Activated T-helper 17 cell treated with anti-CD3 and anti-CD28 coated beads, Interleukin-2, amount 50 U/mL, for 72 hours (primary cell): ENCODE results near the gene UBASH3A. TPM values are rescaled to one million over a fixed set of nuclear protein-coding genes. Genes with fewer than 3 reads are reported as not detected.

ENCODE experiments used
- ATAC-seq: fragments of 150-1000 bp; cut with Tn5 transposase; replicated peaks from 2 replicates; pipeline ENCODE4 v1.10.0; 2021; ENCODE audit warnings: mild to moderate bottlenecking, moderate library complexity
- H3K27ac Mint-ChIP-seq: one replicate; pipeline ENCODE4 v1.8.0; 2022; ENCODE audit warnings: mixed read lengths
- H3K27me3 Mint-ChIP-seq: one replicate; pipeline ENCODE4 v1.8.0; 2022; ENCODE audit warnings: mixed read lengths
- H3K36me3 Mint-ChIP-seq: one replicate; pipeline ENCODE4 v1.8.0; 2022; ENCODE audit warnings: low read depth, mild to moderate bottlenecking, mixed read lengths
- H3K4me1 Mint-ChIP-seq: one replicate; pipeline ENCODE4 v1.8.0; 2022; ENCODE audit warnings: mixed read lengths
- H3K4me3 Mint-ChIP-seq: one replicate; pipeline ENCODE4 v1.8.0; 2022; ENCODE audit warnings: mild to moderate bottlenecking, mixed read lengths
- H3K9me3 Mint-ChIP-seq: one replicate; pipeline ENCODE4 v1.8.0; 2022; ENCODE audit warnings: mixed read lengths
- total RNA-seq, 2 donors: library from RNA; stranded (reverse); gene quantifications; one replicate each; pipeline ENCODE4 v1.2.3, GENCODE V29; 2022

Gene UBASH3A
- total RNA-seq, 2 donors from 2014 or later = 28.3 to 42.1 TPM

GRCh38 chr21:42481169-42481568 is 77.5 kb downstream of the UBASH3A start:
- Mint-ChIP-seq H3K4me1 (no peaks in the 10 kb centered on the region), H3K4me3 (no peak overlapping the region), H3K27me3 (no peaks in the 10 kb centered on the region), H3K36me3 (no peaks in the 10 kb centered on the region), H3K9me3 (no peaks in the 10 kb centered on the region), H3K27ac (no peak overlapping the region)
- ATAC-seq = no peak

GRCh38 chr21:42484966-42485365 is 81.3 kb downstream of the UBASH3A start:
- ATAC-seq = no peak
- Mint-ChIP-seq H3K36me3 (no peaks in the 10 kb centered on the region), H3K27me3 (peaks cover 12% of the 10 kb centered on the region), H3K27ac (no peak overlapping the region), H3K4me1 (no peaks in the 10 kb centered on the region), H3K4me3 (no peak overlapping the region), H3K9me3 (peaks cover 3% of the 10 kb centered on the region)

- H3K4me3 Mint-ChIP-seq = no peak overlapping the region
- H3K4me1 Mint-ChIP-seq = no peaks in the 10 kb centered on the region
- H3K9me3 Mint-ChIP-seq = peaks cover 3% of the 10 kb centered on the region
- no peak for ATAC-seq
- no peaks in the 10 kb centered on the region for H3K36me3 Mint-ChIP-seq
- H3K27me3 Mint-ChIP-seq = peaks cover 12% of the 10 kb centered on the region
- H3K27ac Mint-ChIP-seq = no peak overlapping the region
Measured at GRCh38 chr21:42486072-42486471, 82.4 kb downstream of the UBASH3A start.

- peaks cover 12% of the 10 kb centered on the region for H3K27me3 Mint-ChIP-seq
Measured at GRCh38 chr21:42486531-42486930, 82.8 kb downstream of the UBASH3A start.

GRCh38 chr21:42489006-42489563 is 85.4 kb downstream of the UBASH3A start:
- Mint-ChIP-seq H3K4me3 (no peak overlapping the region), H3K4me1 (no peaks in the 10 kb centered on the region), H3K36me3 (no peaks in the 10 kb centered on the region), H3K27me3 (peaks cover 12% of the 10 kb centered on the region), H3K9me3 (peaks cover 3% of the 10 kb centered on the region), H3K27ac (no peak overlapping the region)
- no peak for ATAC-seq

More at GRCh38 chr21:42486531-42486930, 82.8 kb downstream of the UBASH3A start:
- Mint-ChIP-seq H3K9me3 (peaks cover 3% of the 10 kb centered on the region), H3K36me3 (no peaks in the 10 kb centered on the region), H3K4me1 (no peaks in the 10 kb centered on the region), H3K4me3 (no peak overlapping the region), H3K27ac (no peak overlapping the region)
- ATAC-seq = no peak

GRCh38 chr21:42489991-42490390 is 86.3 kb downstream of the UBASH3A start:
- Mint-ChIP-seq H3K27me3 (peaks cover 12% of the 10 kb centered on the region), H3K36me3 (no peaks in the 10 kb centered on the region), H3K9me3 (peaks cover 3% of the 10 kb centered on the region), H3K4me3 (no peak overlapping the region), H3K27ac (no peak overlapping the region), H3K4me1 (no peaks in the 10 kb centered on the region)
- ATAC-seq = no peak

GRCh38 chr21:42490720-42491119 is 87.0 kb downstream of the UBASH3A start:
- ATAC-seq = no peak
- Mint-ChIP-seq H3K27ac (no peak overlapping the region), H3K4me1 (no peaks in the 10 kb centered on the region), H3K9me3 (peaks cover 3% of the 10 kb centered on the region), H3K36me3 (no peaks in the 10 kb centered on the region), H3K27me3 (peaks cover 12% of the 10 kb centered on the region), H3K4me3 (no peak overlapping the region)

GRCh38 chr21:42491328-42491727 is 87.6 kb downstream of the UBASH3A start:
- H3K27ac Mint-ChIP-seq = no peak overlapping the region
- no peaks in the 10 kb centered on the region for H3K4me1 Mint-ChIP-seq
- peaks cover 3% of the 10 kb centered on the region for H3K9me3 Mint-ChIP-seq
- peaks cover 12% of the 10 kb centered on the region for H3K27me3 Mint-ChIP-seq
- H3K4me3 Mint-ChIP-seq = no peak overlapping the region
- no peaks in the 10 kb centered on the region for H3K36me3 Mint-ChIP-seq
- no peak for ATAC-seq

- Mint-ChIP-seq H3K27me3 (peaks cover 8% of the 10 kb centered on the region), H3K27ac (no peak overlapping the region)
Measured at GRCh38 chr21:42492201-42492600, 88.5 kb downstream of the UBASH3A start.

GRCh38 chr21:42493109-42494060 is 89.7 kb downstream of the UBASH3A start:
- H3K9me3 Mint-ChIP-seq = peaks cover 3% of the 10 kb centered on the region
- peaks cover 5% of the 10 kb centered on the region for H3K4me1 Mint-ChIP-seq
- no peak overlapping the region for H3K27ac Mint-ChIP-seq
- no peak overlapping the region for H3K4me3 Mint-ChIP-seq
- ATAC-seq = no peak
- no peaks in the 10 kb centered on the region for H3K36me3 Mint-ChIP-seq
- H3K27me3 Mint-ChIP-seq = peaks cover under 1% of the 10 kb centered on the region

More at GRCh38 chr21:42492201-42492600, 88.5 kb downstream of the UBASH3A start:
- Mint-ChIP-seq H3K4me3 (no peak overlapping the region), H3K4me1 (peaks cover 5% of the 10 kb centered on the region), H3K9me3 (peaks cover 3% of the 10 kb centered on the region), H3K36me3 (no peaks in the 10 kb centered on the region)
- ATAC-seq = no peak

GRCh38 chr21:42495027-42495426 is 91.3 kb downstream of the UBASH3A start:
- no peak overlapping the region for H3K27ac Mint-ChIP-seq
- ATAC-seq = no peak
- no peaks in the 10 kb centered on the region for H3K27me3 Mint-ChIP-seq
- peak overlapping the region; percentile 83 for H3K4me3 Mint-ChIP-seq
- H3K4me1 Mint-ChIP-seq = peaks cover 5% of the 10 kb centered on the region
- H3K9me3 Mint-ChIP-seq = no peaks in the 10 kb centered on the region
- no peaks in the 10 kb centered on the region for H3K36me3 Mint-ChIP-seq

- Mint-ChIP-seq H3K27me3 (no peaks in the 10 kb centered on the region), H3K9me3 (no peaks in the 10 kb centered on the region), H3K27ac (peak overlapping the region; percentile 73), H3K4me1 (peaks cover 5% of the 10 kb centered on the region), H3K4me3 (peak overlapping the region; percentile 83), H3K36me3 (no peaks in the 10 kb centered on the region)
- peak; percentile 16 for ATAC-seq
Measured at GRCh38 chr21:42495765-42496119, 92.0 kb downstream of the UBASH3A start.

GRCh38 chr21:42496120-42496838 is 92.6 kb downstream of the UBASH3A start, which contains the start of gene RSPH1:
Gene RSPH1, minus strand, starts transcription at chr21:42496224. Its CDS starts 38 bp downstream, at chr21:42496186.
- Mint-ChIP-seq H3K27me3 (no peaks in the 10 kb centered on the region), H3K27ac (peak within 1 kb of the TSS; percentile 73), H3K4me3 (peak within 1 kb of the TSS; percentile 83), H3K9me3 (no peaks in the 10 kb centered on the region), H3K4me1 (peaks cover 5% of the 10 kb centered on the region), H3K36me3 (no peaks in the 10 kb centered on the region)
- ATAC-seq = peak; percentile 99

GRCh38 chr21:42496839-42497202 is 93.1 kb downstream of the UBASH3A start:
- no peaks in the 10 kb centered on the region for H3K36me3 Mint-ChIP-seq
- no peaks in the 10 kb centered on the region for H3K27me3 Mint-ChIP-seq
- peak overlapping the region; percentile 73 for H3K27ac Mint-ChIP-seq
- H3K9me3 Mint-ChIP-seq = no peaks in the 10 kb centered on the region
- no peak for ATAC-seq
- peaks cover 5% of the 10 kb centered on the region for H3K4me1 Mint-ChIP-seq
- peak overlapping the region; percentile 83 for H3K4me3 Mint-ChIP-seq
